ENCODE results near the gene SEPTIN12.

Gene SEPTIN12

DNA sequence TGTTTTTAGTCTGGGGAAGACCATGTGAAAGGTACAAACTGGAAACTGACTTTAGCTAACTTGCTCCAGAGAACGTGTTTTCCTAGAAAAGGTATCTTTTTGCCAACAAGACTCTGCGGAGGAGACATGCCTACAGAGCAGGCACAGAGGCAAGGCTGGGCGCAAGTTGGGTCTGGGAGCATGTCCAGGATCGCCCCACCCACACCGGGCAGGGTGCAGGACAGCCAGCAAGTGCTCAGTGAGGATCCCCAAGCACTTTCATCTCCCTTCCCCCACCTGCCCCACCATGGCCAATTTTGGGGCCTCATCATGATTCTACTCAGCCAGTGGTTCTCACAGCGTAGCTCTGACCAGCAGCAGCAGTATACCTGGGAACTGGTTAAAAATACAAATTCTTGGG, 32.5 kb upstream of the SEPTIN12 start:
- H3K9me3 ChIP-seq (ENCODE audit: control insufficient read depth, low read length): no peaks in the 10 kb centered on the region
- 96% methylated on average over 6 of the region's 6 CpGs for WGBS, 2 experiments

DNA sequence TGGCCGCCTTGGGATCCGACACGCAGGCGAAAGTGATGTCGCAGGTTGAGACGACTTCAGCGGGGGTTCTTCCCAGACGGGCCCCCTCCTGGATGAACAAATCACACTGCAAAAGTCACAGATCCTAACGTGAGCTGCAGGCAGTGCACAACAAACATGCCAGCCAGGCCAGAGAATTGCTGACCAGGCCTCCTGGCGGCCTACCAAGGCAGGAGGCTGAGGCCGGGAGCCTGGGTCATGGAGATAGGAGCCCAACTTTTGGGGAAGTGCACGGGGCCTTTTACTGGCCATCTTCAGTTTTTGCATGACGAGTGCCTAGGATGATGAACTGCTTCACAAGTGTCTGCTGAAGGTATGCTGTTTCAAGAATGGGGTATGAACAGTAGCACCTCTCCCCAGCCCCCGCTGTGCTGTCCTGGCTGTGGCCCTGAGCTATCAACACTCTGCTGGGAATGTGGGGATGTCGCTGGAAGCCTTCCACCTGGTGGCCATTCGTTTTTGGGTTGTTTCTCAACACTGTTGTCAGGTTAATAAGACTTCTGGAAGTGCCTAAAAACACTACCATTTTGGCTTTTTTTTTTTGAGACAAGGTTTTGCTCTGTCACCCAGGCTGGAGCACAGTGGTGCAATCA, 26.5 kb upstream of the SEPTIN12 start:
- H3K36me3 ChIP-seq (ENCODE audit: control insufficient read depth, insufficient read depth, low read length): peaks cover 43% of the 10 kb centered on the region

More for the DNA sequence above, 32.5 kb upstream of the SEPTIN12 start:
- peaks cover 37% of the 10 kb centered on the region for H3K36me3 ChIP-seq (ENCODE audit: control insufficient read depth, insufficient read depth, low read length)
- H3K27ac ChIP-seq (ENCODE audit: insufficient read depth, low read depth, low read length, poor library complexity, severe bottlenecking): no peak overlapping the region
- H3K4me1 ChIP-seq (ENCODE audit: control insufficient read depth, insufficient read depth, low read length): no peaks in the 10 kb centered on the region
- H3K27me3 ChIP-seq (ENCODE audit: control insufficient read depth, insufficient read depth, low read length, poor library complexity, severe bottlenecking): no peaks in the 10 kb centered on the region
- no peak overlapping the region for H3K4me3 ChIP-seq (ENCODE audit: insufficient read depth, low read depth, low read length)

DNA sequence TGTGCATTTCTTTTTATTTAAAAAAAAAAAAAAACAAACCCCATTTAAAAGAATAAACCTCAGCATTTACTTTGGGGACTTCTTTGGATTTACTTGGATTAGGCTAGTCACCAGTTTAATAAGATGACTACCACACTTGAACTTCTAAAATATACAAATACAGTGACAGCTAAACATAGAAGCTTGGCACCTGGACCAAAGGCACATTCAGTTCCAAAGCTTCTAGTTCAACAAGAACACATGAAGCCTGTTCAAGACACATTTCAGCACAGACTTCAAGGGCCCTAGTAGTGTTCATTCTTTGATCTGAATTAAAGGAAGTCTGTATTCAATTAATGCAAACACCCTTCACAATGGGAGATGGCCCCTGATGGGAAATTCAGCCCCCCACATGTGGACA, 25.9 kb upstream of the SEPTIN12 start:
- peaks cover 43% of the 10 kb centered on the region for H3K36me3 ChIP-seq (ENCODE audit: control insufficient read depth, insufficient read depth, low read length)
- H3K27me3 ChIP-seq (ENCODE audit: control insufficient read depth, insufficient read depth, low read length, poor library complexity, severe bottlenecking): no peaks in the 10 kb centered on the region
- no peaks in the 10 kb centered on the region for H3K9me3 ChIP-seq (ENCODE audit: control insufficient read depth, low read length)
- H3K4me1 ChIP-seq (ENCODE audit: control insufficient read depth, insufficient read depth, low read length): no peaks in the 10 kb centered on the region
- H3K27ac ChIP-seq (ENCODE audit: insufficient read depth, low read depth, low read length, poor library complexity, severe bottlenecking): no peak overlapping the region
- H3K4me3 ChIP-seq (ENCODE audit: insufficient read depth, low read depth, low read length): no peak overlapping the region

More for the DNA sequence above, 26.5 kb upstream of the SEPTIN12 start:
- Histone ChIP-seq H3K4me1 (ENCODE audit: control insufficient read depth, insufficient read depth, low read length) (no peaks in the 10 kb centered on the region), H3K27ac (ENCODE audit: insufficient read depth, low read depth, low read length, poor library complexity, severe bottlenecking) (no peak overlapping the region), H3K9me3 (ENCODE audit: control insufficient read depth, low read length) (no peaks in the 10 kb centered on the region), H3K4me3 (ENCODE audit: insufficient read depth, low read depth, low read length) (no peak overlapping the region), H3K27me3 (ENCODE audit: control insufficient read depth, insufficient read depth, low read length, poor library complexity, severe bottlenecking) (no peaks in the 10 kb centered on the region)
- 95 to 96% methylated on average over 16 of the region's 16 CpGs for WGBS, 2 experiments

DNA sequence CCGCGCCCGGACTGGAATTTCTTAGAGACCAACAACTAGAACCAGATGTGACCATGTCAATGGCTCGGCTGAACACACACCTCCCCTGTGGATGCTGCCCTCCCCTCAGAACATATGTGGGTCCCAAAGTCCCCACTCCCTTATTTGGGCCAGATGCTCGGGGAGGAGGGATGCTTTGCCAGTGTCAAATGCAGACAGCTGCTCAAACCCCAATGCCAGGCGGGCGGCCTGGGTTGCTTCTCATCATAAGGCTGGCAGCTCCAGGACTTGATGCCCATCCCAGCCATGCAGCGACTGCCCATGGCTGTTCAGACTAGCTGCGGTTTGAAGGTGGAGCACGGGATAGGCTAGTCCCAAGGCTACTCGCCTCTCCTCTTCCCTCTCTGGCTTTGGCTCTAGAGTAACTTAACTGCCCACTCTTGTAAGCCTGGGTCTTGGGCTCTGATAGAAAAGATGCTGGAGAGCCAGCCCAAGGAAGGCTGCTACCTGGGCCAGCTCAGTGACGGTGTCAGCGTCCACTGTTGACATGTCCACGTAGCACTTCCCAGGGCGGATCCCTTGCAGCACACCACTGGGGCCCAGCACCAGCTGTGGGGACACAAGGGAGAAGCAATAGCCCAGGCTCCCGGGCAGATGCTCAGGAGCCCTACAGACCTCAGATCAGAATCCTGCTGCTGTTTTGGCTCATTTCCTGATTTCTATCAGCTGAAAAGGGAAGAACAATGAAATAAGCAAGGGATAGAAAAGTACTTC, 25.3 kb upstream of the SEPTIN12 start:
- no peak overlapping the region for H3K4me3 ChIP-seq (ENCODE audit: insufficient read depth, low read depth, low read length)
- H3K36me3 ChIP-seq (ENCODE audit: control insufficient read depth, insufficient read depth, low read length): peaks cover 46% of the 10 kb centered on the region

DNA sequence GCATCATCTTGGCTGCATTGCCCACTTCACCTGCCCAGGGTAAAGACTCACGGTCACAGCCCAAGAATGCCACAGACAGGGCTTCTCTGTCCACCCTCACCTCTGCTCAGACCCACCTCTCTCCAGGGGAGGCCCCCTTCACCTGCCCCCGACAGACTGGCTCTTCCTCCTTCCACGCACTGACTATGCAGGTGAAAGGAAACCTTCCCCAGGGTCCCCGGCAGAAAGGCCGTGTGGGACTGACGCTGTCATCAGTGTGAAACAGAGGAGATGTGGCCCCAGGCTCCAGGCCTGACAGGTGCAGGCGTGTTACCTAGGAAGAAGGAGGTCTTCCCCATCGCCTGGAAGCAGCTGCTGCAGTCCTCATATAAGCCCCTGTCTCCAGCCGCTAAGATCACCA, 23.6 kb upstream of the SEPTIN12 start:
- Histone ChIP-seq H3K4me1 (ENCODE audit: control insufficient read depth, insufficient read depth, low read length) (no peaks in the 10 kb centered on the region), H3K27ac (ENCODE audit: insufficient read depth, low read depth, low read length, poor library complexity, severe bottlenecking) (no peak overlapping the region), H3K9me3 (ENCODE audit: control insufficient read depth, low read length) (no peaks in the 10 kb centered on the region), H3K4me3 (ENCODE audit: insufficient read depth, low read depth, low read length) (no peak overlapping the region), H3K36me3 (ENCODE audit: control insufficient read depth, insufficient read depth, low read length) (peaks cover 59% of the 10 kb centered on the region), H3K27me3 (ENCODE audit: control insufficient read depth, insufficient read depth, low read length, poor library complexity, severe bottlenecking) (no peaks in the 10 kb centered on the region)
- 94 to 96% methylated on average over 9 of the region's 9 CpGs for WGBS, 2 experiments

More for the DNA sequence above, 25.3 kb upstream of the SEPTIN12 start:
- 94 to 96% methylated on average over 16 of the region's 16 CpGs for WGBS, 2 experiments
- no peaks in the 10 kb centered on the region for H3K9me3 ChIP-seq (ENCODE audit: control insufficient read depth, low read length)
- no peaks in the 10 kb centered on the region for H3K27me3 ChIP-seq (ENCODE audit: control insufficient read depth, insufficient read depth, low read length, poor library complexity, severe bottlenecking)
- no peak overlapping the region for H3K27ac ChIP-seq (ENCODE audit: insufficient read depth, low read depth, low read length, poor library complexity, severe bottlenecking)
- H3K4me1 ChIP-seq (ENCODE audit: control insufficient read depth, insufficient read depth, low read length): no peaks in the 10 kb centered on the region

DNA sequence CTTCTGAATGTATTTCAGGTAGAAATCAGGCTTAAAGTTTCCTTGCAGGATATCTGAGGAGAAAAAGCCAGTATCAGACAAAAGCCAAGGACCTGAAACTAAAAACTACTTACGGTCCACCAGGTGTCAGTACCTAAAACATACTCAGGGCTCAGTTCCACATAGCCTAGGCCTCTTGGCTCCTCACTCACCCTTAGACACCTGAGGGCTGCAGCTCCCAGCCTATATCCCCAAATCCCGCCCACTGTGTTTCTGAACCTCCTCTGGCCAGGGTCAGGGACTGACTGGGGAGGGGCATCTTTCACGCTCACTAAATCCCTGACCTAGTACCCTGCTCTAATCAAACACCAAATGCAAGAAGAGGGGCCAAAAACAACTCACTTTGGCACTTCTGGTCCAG, 23.1 kb upstream of the SEPTIN12 start:
- no peak overlapping the region for H3K4me3 ChIP-seq (ENCODE audit: insufficient read depth, low read depth, low read length)
- H3K9me3 ChIP-seq (ENCODE audit: control insufficient read depth, low read length): no peaks in the 10 kb centered on the region
- H3K4me1 ChIP-seq (ENCODE audit: control insufficient read depth, insufficient read depth, low read length): no peaks in the 10 kb centered on the region
- WGBS, 2 experiments: 91 to 97% methylated on average over 3 of the region's 3 CpGs
- peaks cover 62% of the 10 kb centered on the region for H3K36me3 ChIP-seq (ENCODE audit: control insufficient read depth, insufficient read depth, low read length)
- no peak overlapping the region for H3K27ac ChIP-seq (ENCODE audit: insufficient read depth, low read depth, low read length, poor library complexity, severe bottlenecking)
- H3K27me3 ChIP-seq (ENCODE audit: control insufficient read depth, insufficient read depth, low read length, poor library complexity, severe bottlenecking): no peaks in the 10 kb centered on the region

DNA sequence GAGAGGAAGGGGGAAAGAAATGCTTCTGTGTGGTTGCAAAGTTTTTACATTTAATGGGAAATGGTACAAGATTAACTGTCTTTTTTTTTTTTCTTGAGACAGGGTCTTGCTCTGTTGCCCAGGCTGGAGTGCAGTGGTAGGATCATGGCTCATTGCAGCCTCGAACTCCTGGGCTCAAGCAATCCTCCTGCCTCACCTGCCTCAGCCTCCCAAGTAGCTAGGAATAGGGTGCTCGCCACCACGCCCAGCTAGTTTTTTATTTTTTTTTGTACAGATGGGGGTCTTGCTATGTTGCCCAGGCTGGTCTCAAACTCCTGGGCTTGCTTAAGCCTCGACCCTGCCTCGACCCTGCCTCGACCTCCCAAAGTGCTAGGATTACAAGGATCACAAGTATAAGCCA, 18.1 kb upstream of the SEPTIN12 start:
- Histone ChIP-seq H3K36me3 (ENCODE audit: control insufficient read depth, insufficient read depth, low read length) (peaks cover 34% of the 10 kb centered on the region), H3K27me3 (ENCODE audit: control insufficient read depth, insufficient read depth, low read length, poor library complexity, severe bottlenecking) (no peaks in the 10 kb centered on the region)
- WGBS, 2 experiments: 91 to 96% methylated on average over 6 of the region's 6 CpGs

DNA sequence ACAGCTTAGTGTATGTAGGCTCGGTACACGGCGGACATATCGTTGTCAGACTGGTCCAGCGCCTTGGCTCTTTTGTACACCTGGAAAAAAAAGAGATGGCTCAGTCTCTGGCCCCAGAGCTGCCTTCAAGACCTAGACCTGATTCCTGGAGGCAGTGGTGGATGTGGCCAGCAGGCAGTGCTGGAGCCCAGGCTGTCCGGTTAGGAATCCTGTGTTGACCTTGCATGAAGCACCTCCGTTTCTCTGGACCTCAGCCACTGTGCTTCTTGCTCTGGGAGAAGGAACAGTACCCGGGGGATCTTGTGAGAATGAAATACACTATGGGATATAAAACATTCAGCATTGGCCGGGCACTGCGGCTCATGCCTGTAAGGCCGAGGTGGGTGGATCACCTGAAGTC, 17.1 kb upstream of the SEPTIN12 start:
- Histone ChIP-seq H3K4me1 (ENCODE audit: control insufficient read depth, insufficient read depth, low read length) (peaks cover 13% of the 10 kb centered on the region), H3K9me3 (ENCODE audit: control insufficient read depth, low read length) (no peaks in the 10 kb centered on the region), H3K36me3 (ENCODE audit: control insufficient read depth, insufficient read depth, low read length) (peaks cover 30% of the 10 kb centered on the region), H3K27ac (ENCODE audit: insufficient read depth, low read depth, low read length, poor library complexity, severe bottlenecking) (no peak overlapping the region), H3K27me3 (ENCODE audit: control insufficient read depth, insufficient read depth, low read length, poor library complexity, severe bottlenecking) (no peaks in the 10 kb centered on the region), H3K4me3 (ENCODE audit: insufficient read depth, low read depth, low read length) (no peak overlapping the region)
- WGBS, 2 experiments: 95% methylated on average over 11 of the region's 11 CpGs

More for the DNA sequence above, 18.1 kb upstream of the SEPTIN12 start:
- no peak overlapping the region for H3K27ac ChIP-seq (ENCODE audit: insufficient read depth, low read depth, low read length, poor library complexity, severe bottlenecking)
- H3K4me3 ChIP-seq (ENCODE audit: insufficient read depth, low read depth, low read length): no peak overlapping the region
- peaks cover 13% of the 10 kb centered on the region for H3K4me1 ChIP-seq (ENCODE audit: control insufficient read depth, insufficient read depth, low read length)
- H3K9me3 ChIP-seq (ENCODE audit: control insufficient read depth, low read length): no peaks in the 10 kb centered on the region

DNA sequence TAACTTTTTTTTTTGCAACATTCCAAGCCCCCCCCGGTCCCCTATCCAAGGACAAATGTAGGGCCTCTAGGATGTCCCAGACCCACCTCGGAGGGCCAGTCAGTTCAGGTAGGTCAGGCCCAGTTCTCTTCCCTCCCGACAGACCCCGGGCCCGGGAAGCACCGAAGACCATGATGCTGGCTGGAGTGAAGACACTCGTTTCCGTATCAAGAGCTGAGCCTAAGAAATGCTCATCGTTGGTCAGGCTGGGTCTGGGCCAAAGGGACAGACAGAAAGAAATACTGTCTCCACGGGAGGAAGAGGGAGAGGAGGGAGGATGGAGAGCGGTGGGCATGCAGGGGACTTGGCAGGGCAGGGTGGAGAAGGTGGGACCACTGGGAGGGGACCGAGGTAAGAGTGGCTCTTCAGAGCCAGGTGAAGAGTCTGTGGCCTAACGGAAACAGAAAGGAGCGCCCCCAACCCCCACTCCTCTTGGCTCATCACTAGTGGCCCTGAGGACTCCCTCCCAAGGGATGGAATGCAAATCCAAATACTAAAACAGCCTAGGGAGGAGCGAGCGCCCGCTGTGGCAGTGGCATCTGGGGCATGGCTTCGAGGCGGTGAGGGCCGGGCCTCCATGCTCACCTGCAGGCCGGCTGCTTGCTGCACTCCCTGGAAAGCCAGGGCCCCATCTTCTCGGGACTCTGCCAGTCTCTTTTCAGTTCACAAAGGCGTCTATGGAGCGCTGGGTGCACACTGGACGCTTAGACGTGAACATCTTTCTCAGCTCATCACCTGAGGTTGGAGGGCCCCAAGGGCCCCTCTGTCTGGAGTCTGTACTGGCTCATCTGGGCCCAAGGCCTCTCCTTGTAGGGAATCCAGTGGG, 16.0 kb upstream of the SEPTIN12 start:
- no peaks in the 10 kb centered on the region for H3K27me3 ChIP-seq (ENCODE audit: control insufficient read depth, insufficient read depth, low read length, poor library complexity, severe bottlenecking)
- peaks cover 31% of the 10 kb centered on the region for H3K36me3 ChIP-seq (ENCODE audit: control insufficient read depth, insufficient read depth, low read length)
- peaks cover 13% of the 10 kb centered on the region for H3K4me1 ChIP-seq (ENCODE audit: control insufficient read depth, insufficient read depth, low read length)
- no peaks in the 10 kb centered on the region for H3K9me3 ChIP-seq (ENCODE audit: control insufficient read depth, low read length)
- no peak overlapping the region for H3K4me3 ChIP-seq (ENCODE audit: insufficient read depth, low read depth, low read length)
- H3K27ac ChIP-seq (ENCODE audit: insufficient read depth, low read depth, low read length, poor library complexity, severe bottlenecking): no peak overlapping the region
- WGBS, 2 experiments: 88 to 90% methylated on average over 26 of the region's 26 CpGs

DNA sequence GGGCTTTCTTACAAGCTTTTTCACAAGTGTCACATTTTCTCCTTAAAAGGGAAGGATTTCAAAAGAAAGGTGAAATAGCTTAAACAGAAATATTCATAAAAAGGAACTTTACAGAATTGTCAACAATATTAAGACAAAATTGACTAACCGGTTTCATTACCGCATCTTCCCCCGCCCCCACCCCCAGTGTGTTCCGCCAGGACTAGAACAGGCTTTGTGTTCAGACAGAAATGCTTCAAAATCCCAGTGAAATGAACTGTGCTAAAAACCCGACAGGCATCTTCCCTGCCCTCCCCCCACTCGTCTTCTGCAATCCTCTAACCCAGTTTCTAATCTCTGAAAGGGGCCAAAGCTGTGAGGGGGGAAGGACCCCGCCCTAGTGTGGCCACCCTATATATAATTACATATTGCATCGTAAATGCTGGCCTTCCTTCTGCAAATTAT, 15.3 kb upstream of the SEPTIN12 start:
- Histone ChIP-seq H3K36me3 (ENCODE audit: control insufficient read depth, insufficient read depth, low read length) (peaks cover 27% of the 10 kb centered on the region), H3K4me1 (ENCODE audit: control insufficient read depth, insufficient read depth, low read length) (peaks cover 13% of the 10 kb centered on the region), H3K27me3 (ENCODE audit: control insufficient read depth, insufficient read depth, low read length, poor library complexity, severe bottlenecking) (no peaks in the 10 kb centered on the region), H3K4me3 (ENCODE audit: insufficient read depth, low read depth, low read length) (peak overlapping the region; percentile 79), H3K9me3 (ENCODE audit: control insufficient read depth, low read length) (no peaks in the 10 kb centered on the region), H3K27ac (ENCODE audit: insufficient read depth, low read depth, low read length, poor library complexity, severe bottlenecking) (no peak overlapping the region)
- 69 to 70% methylated on average over 8 of the region's 8 CpGs for WGBS, 2 experiments
